ENCODE results near the gene ZNF500. TPM values are rescaled to one million over a fixed set of nuclear protein-coding genes. Genes with fewer than 3 reads are reported as not detected.
A peak's percentile ranks its signal among the peaks of the same experiment; 100 is the strongest.

ZNF500 gene
- total RNA-seq, 4 donors from 2014 or later: 11.0 to 31.2 (median 20.2) TPM

DNA sequence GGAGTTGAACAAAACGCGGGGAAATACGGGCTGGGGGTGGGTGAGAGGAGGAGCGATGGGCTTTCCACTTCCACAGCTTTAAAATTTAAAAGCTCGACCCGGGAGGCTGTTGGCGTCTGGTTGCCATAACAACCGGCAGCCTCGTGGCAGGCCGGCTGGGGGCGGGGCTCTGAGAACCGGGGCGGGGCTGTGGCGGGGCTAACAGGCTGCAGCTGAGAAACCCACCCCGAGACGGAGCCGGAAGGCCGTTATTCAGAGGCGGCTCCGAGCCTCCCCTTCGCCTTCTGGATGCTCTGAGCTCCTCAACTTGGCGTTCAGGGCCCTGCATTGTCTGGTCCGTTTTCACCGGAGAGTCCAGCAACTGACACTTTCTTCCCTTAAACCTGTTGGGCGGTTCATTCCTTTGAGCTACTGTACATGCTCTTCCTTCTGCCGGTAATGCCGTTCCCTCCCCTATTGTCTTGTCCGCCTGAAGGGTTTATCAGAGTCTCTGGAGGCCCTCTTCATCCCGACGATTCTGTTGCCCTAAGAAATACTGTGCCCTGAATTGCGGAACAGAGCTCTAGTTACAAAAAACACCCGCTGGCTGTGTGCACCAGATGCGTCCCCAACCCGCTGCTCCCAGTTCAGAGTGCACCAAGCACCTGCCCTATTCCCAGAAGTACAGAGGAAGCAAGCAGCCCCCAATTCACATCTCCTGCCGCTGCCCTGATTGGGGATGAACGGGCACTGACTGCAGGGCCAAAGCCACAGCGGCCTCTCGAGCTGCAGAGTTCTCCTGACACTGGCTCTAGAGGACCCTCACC lies 32.0 kb downstream of the ZNF500 start:
- H3K4me1 ChIP-seq: peaks cover 0 to 4% of the 10 kb centered on the region in 2 donors
- TF ChIP-seq POLR2A (IDR thresholded peaks at IDR 0.05): no peak
- TF ChIP-seq, protein P1, sequence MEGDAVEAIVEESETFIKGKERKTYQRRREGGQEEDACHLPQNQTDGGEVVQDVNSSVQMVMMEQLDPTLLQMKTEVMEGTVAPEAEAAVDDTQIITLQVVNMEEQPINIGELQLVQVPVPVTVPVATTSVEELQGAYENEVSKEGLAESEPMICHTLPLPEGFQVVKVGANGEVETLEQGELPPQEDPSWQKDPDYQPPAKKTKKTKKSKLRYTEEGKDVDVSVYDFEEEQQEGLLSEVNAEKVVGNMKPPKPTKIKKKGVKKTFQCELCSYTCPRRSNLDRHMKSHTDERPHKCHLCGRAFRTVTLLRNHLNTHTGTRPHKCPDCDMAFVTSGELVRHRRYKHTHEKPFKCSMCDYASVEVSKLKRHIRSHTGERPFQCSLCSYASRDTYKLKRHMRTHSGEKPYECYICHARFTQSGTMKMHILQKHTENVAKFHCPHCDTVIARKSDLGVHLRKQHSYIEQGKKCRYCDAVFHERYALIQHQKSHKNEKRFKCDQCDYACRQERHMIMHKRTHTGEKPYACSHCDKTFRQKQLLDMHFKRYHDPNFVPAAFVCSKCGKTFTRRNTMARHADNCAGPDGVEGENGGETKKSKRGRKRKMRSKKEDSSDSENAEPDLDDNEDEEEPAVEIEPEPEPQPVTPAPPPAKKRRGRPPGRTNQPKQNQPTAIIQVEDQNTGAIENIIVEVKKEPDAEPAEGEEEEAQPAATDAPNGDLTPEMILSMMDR (IDR thresholded peaks at IDR 0.05): no peak
- intact Hi-C loops (cut with DNase I; ENCODE audit: low total_unique reads): no loop called here
- no peaks in the 10 kb centered on the region for H3K36me3 ChIP-seq
- H3K4me3 ChIP-seq: peak overlapping the region; percentile 95 to 99
- DNase-seq: peak; percentile 89
- H3K27me3 ChIP-seq: no peaks in the 10 kb centered on the region
- no peaks in the 10 kb centered on the region for H3K9me3 ChIP-seq
- H3K27ac ChIP-seq: peak overlapping the region; percentile 60 to 73

DNA sequence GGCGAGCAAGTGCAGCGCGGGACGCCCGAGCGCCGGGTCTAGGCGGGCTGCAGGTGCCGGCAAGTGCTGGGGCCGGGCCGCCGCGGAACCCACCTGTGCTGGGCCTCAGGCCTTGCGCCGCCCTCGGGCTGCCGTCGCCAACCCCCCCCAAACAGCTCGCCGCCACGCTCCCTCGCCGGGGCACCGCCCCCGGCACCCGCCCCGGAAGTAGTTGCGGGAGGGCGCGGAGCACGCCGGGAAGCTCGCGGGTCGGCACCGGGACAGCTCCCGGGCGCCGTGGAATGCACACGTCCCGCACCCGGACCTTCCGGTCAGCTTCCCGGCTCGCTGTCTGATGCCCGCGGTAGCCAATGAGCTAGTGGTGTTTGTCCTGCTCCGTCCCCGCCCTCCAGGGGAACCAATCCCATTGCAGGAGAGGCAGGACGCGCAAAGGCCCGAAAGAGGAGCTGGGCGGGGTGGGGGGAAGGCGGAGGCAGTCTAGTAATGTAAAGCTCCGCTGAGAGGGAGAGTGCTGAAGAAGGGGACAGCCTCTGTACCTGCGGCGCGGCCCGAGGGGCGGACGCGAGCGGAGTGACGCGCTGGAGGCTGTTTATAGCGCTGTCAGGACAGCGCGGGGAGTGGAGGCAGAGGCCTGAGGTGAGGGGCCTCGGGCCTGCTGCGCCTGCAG lies 32.8 kb downstream of the ZNF500 start, which contains the start of the genes ANKS3 and DNAAF8:
Gene ANKS3, minus strand, starts transcription at position 209 of the 667 bp plus-strand sequence. CDS start 4,122 bp downstream, outside the sequence.
Gene DNAAF8, plus strand, starts transcription at position 475 of the 667 bp plus-strand sequence. CDS start 1,978 bp downstream, outside the sequence.
- Histone ChIP-seq H3K27ac (peak within 1 kb of the TSS; percentile 60 to 73), H3K36me3 (no peaks in the 10 kb centered on the region), H3K4me3 (peak within 1 kb of the TSS; percentile 95 to 99), H3K9me3 (no peaks in the 10 kb centered on the region), H3K4me1 (peaks cover 0 to 4% of the 10 kb centered on the region in 2 donors), H3K27me3 (no peaks in the 10 kb centered on the region)
- intact Hi-C loops (cut with DNase I; ENCODE audit: low total_unique reads): no loop called here
- peak; percentile 93 to 95 for DNase-seq
- TF ChIP-seq, protein P1 (IDR thresholded peaks at IDR 0.05): no peak
- TF ChIP-seq POLR2A (IDR thresholded peaks at IDR 0.05): peak in 1 of 2 donors; percentile 58

GRCh38 chr16:4733747-4734062 lies 33.3 kb downstream of the ZNF500 start:
- Histone ChIP-seq H3K27ac (peak overlapping the region in 1 of 2 donors; percentile 73), H3K4me3 (peak overlapping the region; percentile 95 to 99), H3K27me3 (no peaks in the 10 kb centered on the region), H3K36me3 (no peaks in the 10 kb centered on the region), H3K4me1 (peaks cover 0 to 4% of the 10 kb centered on the region in 2 donors), H3K9me3 (no peaks in the 10 kb centered on the region)
- intact Hi-C loops (cut with DNase I; ENCODE audit: low total_unique reads): no loop called here
- TF ChIP-seq, protein P1 (IDR thresholded peaks at IDR 0.05): no peak
- no peak for TF ChIP-seq POLR2A (IDR thresholded peaks at IDR 0.05)
- DNase-seq: no peak

DNA sequence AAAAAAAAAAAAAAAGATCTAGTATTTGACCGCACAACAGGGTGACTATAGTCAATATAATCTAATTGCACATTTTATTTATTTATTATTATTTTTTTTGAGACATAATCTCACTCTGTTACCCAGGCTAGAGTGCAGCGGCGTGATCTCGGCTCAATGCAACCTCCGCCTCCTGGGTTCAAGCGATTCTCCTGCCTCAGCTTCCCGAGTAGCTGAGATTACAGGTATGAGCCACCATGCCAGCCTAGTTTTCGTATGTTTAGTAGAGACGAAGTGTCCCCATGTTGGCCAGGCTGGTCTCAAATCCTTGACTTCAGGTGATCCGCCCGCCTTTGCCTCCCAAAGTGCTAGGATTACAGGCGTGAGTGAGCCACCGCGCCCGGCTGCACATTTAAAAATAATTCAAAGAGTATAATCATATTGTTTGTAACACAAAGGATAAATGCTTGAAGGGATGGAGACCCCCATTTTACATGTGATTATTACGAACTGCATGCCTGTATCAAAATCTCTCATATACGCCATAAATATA lies 33.7 kb downstream of the ZNF500 start:
- H3K27ac ChIP-seq: peak overlapping the region in 1 of 2 donors; percentile 73
- intact Hi-C loops (cut with DNase I; ENCODE audit: low total_unique reads): no loop called here
- TF ChIP-seq, protein P1 (IDR thresholded peaks at IDR 0.05): no peak
- TF ChIP-seq POLR2A (IDR thresholded peaks at IDR 0.05): no peak

More for the DNA sequence above, 33.7 kb downstream of the ZNF500 start:
- H3K27me3 ChIP-seq: no peaks in the 10 kb centered on the region
- no peak for DNase-seq
- H3K4me1 ChIP-seq: peaks cover 0 to 4% of the 10 kb centered on the region in 2 donors
- no peaks in the 10 kb centered on the region for H3K36me3 ChIP-seq
- H3K4me3 ChIP-seq: peak overlapping the region; percentile 95 to 99
- no peaks in the 10 kb centered on the region for H3K9me3 ChIP-seq

All from uterus (tissue), 4 donors.